Measurements from ENCODE around the gene RIPK4. TPM values are rescaled to one million over a fixed set of nuclear protein-coding genes. Genes with fewer than 3 reads are reported as not detected.
"Not testable (repeated sequence)": the region's sequence is repeated elsewhere in the genome, so short reads cannot be mapped to it uniquely, and the experiment has no call there.

The RIPK4 gene
- total and polyA plus RNA-seq, 3 donors from 2014 or later, result 3.9 to 10.2 (median 5.9) TPM

DNA sequence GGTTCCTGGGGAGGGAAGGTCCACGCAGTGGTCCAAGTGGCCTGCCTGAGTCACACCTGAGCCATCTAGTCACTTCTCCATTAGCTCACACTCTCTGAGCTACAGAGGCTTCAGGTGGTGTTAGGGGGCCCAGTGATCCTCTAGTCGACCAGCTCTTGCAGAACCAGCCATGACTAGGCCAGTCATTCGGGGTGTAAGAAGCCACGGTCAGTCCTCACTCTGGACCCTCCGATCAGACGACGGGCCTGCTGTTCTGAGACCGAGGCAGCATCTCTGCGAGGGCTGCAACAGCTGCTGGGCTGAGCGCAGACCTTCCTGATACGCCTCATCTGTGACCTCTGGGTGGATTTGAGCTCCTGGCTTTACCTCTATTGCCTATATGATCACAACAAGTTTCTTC, 68.8 kb downstream of the RIPK4 start:
- 96 to 97% methylated on average over 11 of the region's 11 CpGs for WGBS, 2 donors
- H3K9me3 ChIP-seq, result no peaks in the 10 kb centered on the region

GRCh38 chr21:41695513-41695912, 71.3 kb downstream of the RIPK4 start:
- 60 to 69% methylated on average over 2 of the region's 2 CpGs for WGBS, 2 donors
- Histone ChIP-seq H3K4me3 (no peak overlapping the region), H3K27ac (no peak overlapping the region), H3K9me3 (no peaks in the 10 kb centered on the region), H3K4me1 (no peaks in the 10 kb centered on the region), H3K27me3 (no peaks in the 10 kb centered on the region), H3K36me3 (ENCODE audit: low read depth, missing control alignments) (no peaks in the 10 kb centered on the region)
- TF ChIP-seq, protein P1, sequence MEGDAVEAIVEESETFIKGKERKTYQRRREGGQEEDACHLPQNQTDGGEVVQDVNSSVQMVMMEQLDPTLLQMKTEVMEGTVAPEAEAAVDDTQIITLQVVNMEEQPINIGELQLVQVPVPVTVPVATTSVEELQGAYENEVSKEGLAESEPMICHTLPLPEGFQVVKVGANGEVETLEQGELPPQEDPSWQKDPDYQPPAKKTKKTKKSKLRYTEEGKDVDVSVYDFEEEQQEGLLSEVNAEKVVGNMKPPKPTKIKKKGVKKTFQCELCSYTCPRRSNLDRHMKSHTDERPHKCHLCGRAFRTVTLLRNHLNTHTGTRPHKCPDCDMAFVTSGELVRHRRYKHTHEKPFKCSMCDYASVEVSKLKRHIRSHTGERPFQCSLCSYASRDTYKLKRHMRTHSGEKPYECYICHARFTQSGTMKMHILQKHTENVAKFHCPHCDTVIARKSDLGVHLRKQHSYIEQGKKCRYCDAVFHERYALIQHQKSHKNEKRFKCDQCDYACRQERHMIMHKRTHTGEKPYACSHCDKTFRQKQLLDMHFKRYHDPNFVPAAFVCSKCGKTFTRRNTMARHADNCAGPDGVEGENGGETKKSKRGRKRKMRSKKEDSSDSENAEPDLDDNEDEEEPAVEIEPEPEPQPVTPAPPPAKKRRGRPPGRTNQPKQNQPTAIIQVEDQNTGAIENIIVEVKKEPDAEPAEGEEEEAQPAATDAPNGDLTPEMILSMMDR (IDR thresholded peaks at IDR 0.05), result no peak
- no peak for TF ChIP-seq POLR2A (IDR thresholded peaks at IDR 0.05)
- intact Hi-C loops (cut with DNase I; ENCODE audit: low total_unique reads), result no loop called here
- DNase-seq, result no peak

More for the DNA sequence above, 68.8 kb downstream of the RIPK4 start:
- intact Hi-C loops (cut with DNase I; ENCODE audit: low total_unique reads), result no loop called here
- Histone ChIP-seq H3K4me1 (no peaks in the 10 kb centered on the region), H3K4me3 (no peak overlapping the region), H3K36me3 (ENCODE audit: low read depth, missing control alignments) (no peaks in the 10 kb centered on the region), H3K27me3 (no peaks in the 10 kb centered on the region), H3K27ac (no peak overlapping the region)
- TF ChIP-seq, protein P1 (IDR thresholded peaks at IDR 0.05), result no peak
- no peak for TF ChIP-seq POLR2A (IDR thresholded peaks at IDR 0.05)
- no peak for DNase-seq

DNA sequence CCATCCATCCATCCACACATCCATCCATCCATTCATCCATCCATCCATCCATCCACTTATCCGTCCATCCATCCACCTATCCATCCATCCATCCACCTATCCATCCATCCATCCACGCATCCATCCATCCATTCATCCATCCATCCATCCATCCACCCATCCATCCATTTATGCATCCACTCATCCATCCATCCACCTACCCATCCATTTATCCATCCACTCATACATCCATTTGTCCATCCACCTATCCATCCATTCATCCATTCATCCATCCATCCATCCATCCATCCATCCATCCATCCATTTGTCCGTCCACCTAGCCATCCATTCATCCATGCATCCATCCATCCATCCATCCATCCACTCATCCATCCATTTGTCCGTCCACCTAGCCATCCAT, 72.8 kb downstream of the RIPK4 start:
- WGBS, 2 donors, result 93% methylated on average over 4 of the region's 4 CpGs
- intact Hi-C loops (cut with DNase I; ENCODE audit: low total_unique reads); H3K27me3 ChIP-seq; H3K27ac ChIP-seq; H3K9me3 ChIP-seq; H3K36me3 ChIP-seq (ENCODE audit: low read depth, missing control alignments); DNase-seq; H3K4me1 ChIP-seq; H3K4me3 ChIP-seq: not testable (repeated sequence)

- WGBS, 2 donors, result 77 to 89% methylated on average over 9 to 10 of the region's 10 CpGs
- Histone ChIP-seq H3K27ac (no peak overlapping the region), H3K4me1 (no peaks in the 10 kb centered on the region), H3K9me3 (no peaks in the 10 kb centered on the region), H3K4me3 (no peak overlapping the region), H3K36me3 (ENCODE audit: low read depth, missing control alignments) (no peaks in the 10 kb centered on the region), H3K27me3 (no peaks in the 10 kb centered on the region)
- no peak for TF ChIP-seq POLR2A (IDR thresholded peaks at IDR 0.05)
- TF ChIP-seq, protein P1 (IDR thresholded peaks at IDR 0.05), result no peak
- DNase-seq, result no peak
- intact Hi-C loops (cut with DNase I; ENCODE audit: low total_unique reads), result no loop called here
These were observed 74.7 kb downstream of the RIPK4 start for GRCh38 chr21:41692185-41692565.

DNA sequence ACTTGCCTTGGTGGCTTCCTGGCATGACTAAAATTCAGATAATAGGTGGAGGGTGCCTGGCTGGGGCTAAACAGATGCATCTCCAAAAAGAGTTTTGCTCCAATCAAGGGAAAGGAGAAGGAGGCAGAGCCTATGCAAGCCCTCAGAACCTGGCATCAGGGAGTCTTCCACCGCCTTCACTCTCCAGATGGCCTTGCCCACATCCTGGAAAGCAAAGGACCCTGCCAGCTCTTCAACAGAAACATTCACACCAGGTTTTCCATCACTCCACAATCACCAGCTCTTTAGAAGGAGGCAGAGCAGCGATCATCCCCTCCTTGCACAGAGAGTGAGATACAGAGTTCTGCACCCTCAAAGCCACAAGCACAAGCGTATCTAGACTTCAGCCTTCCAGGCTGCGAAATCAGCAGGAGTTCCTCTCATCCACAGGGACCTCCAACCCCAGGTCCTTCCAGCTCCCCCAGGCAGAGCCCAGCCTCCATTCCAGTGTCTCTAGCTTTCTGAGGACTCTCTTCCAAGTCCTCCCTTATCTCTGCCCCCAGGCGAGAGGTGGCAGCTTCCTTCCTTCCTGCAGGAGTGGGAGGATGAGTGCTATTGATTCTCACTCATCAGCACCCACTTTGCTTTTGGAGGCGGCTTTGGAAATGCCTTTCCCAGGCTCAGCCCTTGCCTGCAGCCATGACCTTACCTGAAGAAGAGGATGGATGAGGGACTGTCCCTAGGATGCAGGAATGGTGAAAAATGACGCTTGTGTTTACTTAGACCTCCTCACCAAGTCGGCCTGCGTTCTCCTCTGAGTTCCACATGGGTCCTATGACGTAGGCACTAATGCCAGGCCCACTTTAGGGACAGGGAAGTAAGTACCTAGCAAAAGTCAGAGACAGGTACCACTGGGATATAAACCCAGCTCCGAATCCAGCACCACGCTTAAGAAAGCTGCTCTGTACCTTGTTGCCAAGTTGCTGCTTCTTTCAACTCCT, 75.4 kb downstream of the RIPK4 start:
- no peak overlapping the region for H3K4me3 ChIP-seq
- no peaks in the 10 kb centered on the region for H3K36me3 ChIP-seq (ENCODE audit: low read depth, missing control alignments)
- H3K27ac ChIP-seq, result no peak overlapping the region
- intact Hi-C loops (cut with DNase I; ENCODE audit: low total_unique reads), result no loop called here
- TF ChIP-seq POLR2A (IDR thresholded peaks at IDR 0.05), result no peak
- TF ChIP-seq, protein P1 (IDR thresholded peaks at IDR 0.05), result no peak
- WGBS, 2 donors, result 75 to 78% methylated on average over 10 to 12 of the region's 12 CpGs
- no peak for DNase-seq
- no peaks in the 10 kb centered on the region for H3K27me3 ChIP-seq
- no peaks in the 10 kb centered on the region for H3K4me1 ChIP-seq
- H3K9me3 ChIP-seq, result no peaks in the 10 kb centered on the region

Small RNA genes within 50 kb of the gene (microRNA-seq; reads per million reads assigned to microRNA genes)
- 0 reads per million in 2 donors for gene MIR6814 (ENCODE audit: borderline number of aligned reads in 2 of 2, borderline replicate concordance in 1 of 2)

Small RNA genes within 50 kb of the gene (small RNA-seq; reads per million reads assigned to genes)
- 0 reads per million in 2 donors for gene MIR6814

Other genes starting within 250 kb of the RIPK4 start
- gene PRDM15, start 112.3 kb upstream of the RIPK4 start, total RNA-seq, result 10 to 100 TPM; 18.8 to 21.4 TPM
- 8.2 TPM for gene PRDM15, start 112.3 kb upstream of the RIPK4 start, polyA plus RNA-seq (ENCODE audit: insufficient read depth, low read depth, low replicate concordance)
- gene C2CD2, start 187.0 kb upstream of the RIPK4 start, total RNA-seq, result 10 to 100 TPM; 13.2 to 17.4 TPM
- 8.6 TPM for gene C2CD2, start 187.0 kb upstream of the RIPK4 start, polyA plus RNA-seq (ENCODE audit: insufficient read depth, low read depth, low replicate concordance)
- gene ZBTB21, start 243.3 kb upstream of the RIPK4 start, total RNA-seq, result 10 to 100 TPM; 26.3 to 30.9 TPM
- gene ZBTB21, start 243.3 kb upstream of the RIPK4 start, polyA plus RNA-seq (ENCODE audit: insufficient read depth, low read depth, low replicate concordance), result 18.1 TPM

Measured in testis (tissue), 3 donors.